ENCODE data around the gene SPATA3.

Gene SPATA3

GRCh38 chr2:230951396-230951795 is 44.5 kb upstream of the SPATA3 start:
- H4K20me1 ChIP-seq (ENCODE audit: insufficient read depth, low read length), result no peaks in the 10 kb centered on the region
- no peak overlapping the region for H3K4me3 ChIP-seq (ENCODE audit: low read depth, low read length, poor library complexity, severe bottlenecking)
- no peaks in the 10 kb centered on the region for H3K36me3 ChIP-seq (ENCODE audit: insufficient read depth, low read length)
- no peaks in the 10 kb centered on the region for H3K4me1 ChIP-seq (ENCODE audit: insufficient read depth, low read length, severe bottlenecking)
- H3K9me3 ChIP-seq (ENCODE audit: low read length), result no peaks in the 10 kb centered on the region
- no peak overlapping the region for H3K9ac ChIP-seq (ENCODE audit: low read length)
- no peak overlapping the region for H2AFZ ChIP-seq (ENCODE audit: low read length)
- H3K4me2 ChIP-seq (ENCODE audit: low read length), result no peak overlapping the region
- H3K27ac ChIP-seq (ENCODE audit: low read depth, low read length, poor library complexity, severe bottlenecking), result no peak overlapping the region
- H3F3A ChIP-seq (ENCODE audit: insufficient read depth, low read length), result no peaks in the 10 kb centered on the region
- H3K27me3 ChIP-seq (ENCODE audit: insufficient read depth, low read length), result peaks cover 7% of the 10 kb centered on the region; the same call in 1 of the 2 replicates
- TF ChIP-seq CTCF (IDR thresholded peaks at IDR 0.05; ENCODE audit: low read length) (no peak), EZH2 (IDR thresholded peaks at IDR 0.05; ENCODE audit: borderline replicate concordance, low read length) (no peak)
- no peaks in the 10 kb centered on the region for H3K79me2 ChIP-seq (ENCODE audit: insufficient read depth, low read length)
- H3K9me2 ChIP-seq (ENCODE audit: low read depth, low read length), result no peaks in the 10 kb centered on the region

GRCh38 chr2:230952226-230952956 is 43.5 kb upstream of the SPATA3 start:
- peaks cover 4% of the 10 kb centered on the region for H3K4me1 ChIP-seq (ENCODE audit: insufficient read depth, low read length, severe bottlenecking)
- no peak overlapping the region for H3K9ac ChIP-seq (ENCODE audit: low read length)
- no peaks in the 10 kb centered on the region for H3K9me3 ChIP-seq (ENCODE audit: low read length)
- H3K27me3 ChIP-seq (ENCODE audit: insufficient read depth, low read length), result peaks cover 7% of the 10 kb centered on the region; the same call in 1 of the 2 replicates
- no peak overlapping the region for H3K4me3 ChIP-seq (ENCODE audit: low read depth, low read length, poor library complexity, severe bottlenecking)
- no peaks in the 10 kb centered on the region for H3F3A ChIP-seq (ENCODE audit: insufficient read depth, low read length)
- no peak overlapping the region for H3K27ac ChIP-seq (ENCODE audit: low read depth, low read length, poor library complexity, severe bottlenecking)
- H3K9me2 ChIP-seq (ENCODE audit: low read depth, low read length), result no peaks in the 10 kb centered on the region
- no peak overlapping the region for H2AFZ ChIP-seq (ENCODE audit: low read length)
- no peak overlapping the region for H3K4me2 ChIP-seq (ENCODE audit: low read length)
- no peaks in the 10 kb centered on the region for H4K20me1 ChIP-seq (ENCODE audit: insufficient read depth, low read length)
- H3K36me3 ChIP-seq (ENCODE audit: insufficient read depth, low read length), result no peaks in the 10 kb centered on the region
- TF ChIP-seq EZH2 (IDR thresholded peaks at IDR 0.05; ENCODE audit: borderline replicate concordance, low read length), result no peak
- TF ChIP-seq CTCF (IDR thresholded peaks at IDR 0.05; ENCODE audit: low read length), result no peak
- no peaks in the 10 kb centered on the region for H3K79me2 ChIP-seq (ENCODE audit: insufficient read depth, low read length)

GRCh38 chr2:230953845-230954244 is 42.1 kb upstream of the SPATA3 start:
- Histone ChIP-seq H3K27ac (ENCODE audit: low read depth, low read length, poor library complexity, severe bottlenecking) (no peak overlapping the region), H3K79me2 (ENCODE audit: insufficient read depth, low read length) (no peaks in the 10 kb centered on the region), H3K4me1 (ENCODE audit: insufficient read depth, low read length, severe bottlenecking) (peaks cover 7% of the 10 kb centered on the region), H3F3A (ENCODE audit: insufficient read depth, low read length) (no peaks in the 10 kb centered on the region), H3K4me2 (ENCODE audit: low read length) (no peak overlapping the region), H3K9ac (ENCODE audit: low read length) (no peak overlapping the region), H3K36me3 (ENCODE audit: insufficient read depth, low read length) (no peaks in the 10 kb centered on the region), H2AFZ (ENCODE audit: low read length) (no peak overlapping the region), H3K9me2 (ENCODE audit: low read depth, low read length) (no peaks in the 10 kb centered on the region), H4K20me1 (ENCODE audit: insufficient read depth, low read length) (no peaks in the 10 kb centered on the region), H3K4me3 (ENCODE audit: low read depth, low read length, poor library complexity, severe bottlenecking) (no peak overlapping the region), H3K9me3 (ENCODE audit: low read length) (no peaks in the 10 kb centered on the region), H3K27me3 (ENCODE audit: insufficient read depth, low read length) (peaks cover 3% of the 10 kb centered on the region; the same call in 1 of the 2 replicates)
- TF ChIP-seq CTCF (IDR thresholded peaks at IDR 0.05; ENCODE audit: low read length) (no peak), EZH2 (IDR thresholded peaks at IDR 0.05; ENCODE audit: borderline replicate concordance, low read length) (no peak)

All from OCI-LY1 (cell line).